ENCODE data around the gene FSTL4.

DNA sequence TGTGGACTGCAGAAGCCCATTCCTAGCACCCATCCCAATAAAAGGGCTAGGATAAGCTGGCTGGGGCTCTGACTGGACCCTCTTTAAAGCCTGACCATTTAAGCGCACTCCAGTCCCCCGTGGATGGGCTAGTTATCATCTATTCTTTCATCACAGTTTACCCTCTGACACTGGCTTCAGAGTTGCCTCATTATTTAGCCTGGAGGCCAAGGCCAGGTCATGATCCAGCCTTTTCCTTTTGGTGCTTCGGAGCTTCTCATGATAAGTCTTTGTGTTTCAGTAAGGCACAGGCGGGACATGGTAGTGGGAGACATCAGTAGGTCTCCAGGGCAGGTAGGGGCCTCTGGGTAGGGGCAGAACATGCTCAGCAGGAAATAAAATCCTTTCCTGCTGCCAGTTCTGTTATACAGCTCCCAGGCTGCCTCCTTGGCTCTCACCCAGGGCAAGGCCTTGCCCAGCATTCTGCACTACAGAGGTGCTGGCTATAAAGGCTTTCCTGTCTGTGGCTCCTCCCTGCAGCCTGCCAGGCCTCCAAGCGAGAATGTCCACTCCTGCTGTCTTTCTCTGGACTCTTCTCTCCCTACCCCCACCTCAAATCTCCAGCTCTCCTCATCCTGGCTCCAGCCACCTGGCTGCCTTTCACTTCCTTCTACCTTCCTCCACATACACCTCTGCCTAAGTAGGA lies 128.8 kb downstream of the FSTL4 start:
- TF ChIP-seq, protein P1, sequence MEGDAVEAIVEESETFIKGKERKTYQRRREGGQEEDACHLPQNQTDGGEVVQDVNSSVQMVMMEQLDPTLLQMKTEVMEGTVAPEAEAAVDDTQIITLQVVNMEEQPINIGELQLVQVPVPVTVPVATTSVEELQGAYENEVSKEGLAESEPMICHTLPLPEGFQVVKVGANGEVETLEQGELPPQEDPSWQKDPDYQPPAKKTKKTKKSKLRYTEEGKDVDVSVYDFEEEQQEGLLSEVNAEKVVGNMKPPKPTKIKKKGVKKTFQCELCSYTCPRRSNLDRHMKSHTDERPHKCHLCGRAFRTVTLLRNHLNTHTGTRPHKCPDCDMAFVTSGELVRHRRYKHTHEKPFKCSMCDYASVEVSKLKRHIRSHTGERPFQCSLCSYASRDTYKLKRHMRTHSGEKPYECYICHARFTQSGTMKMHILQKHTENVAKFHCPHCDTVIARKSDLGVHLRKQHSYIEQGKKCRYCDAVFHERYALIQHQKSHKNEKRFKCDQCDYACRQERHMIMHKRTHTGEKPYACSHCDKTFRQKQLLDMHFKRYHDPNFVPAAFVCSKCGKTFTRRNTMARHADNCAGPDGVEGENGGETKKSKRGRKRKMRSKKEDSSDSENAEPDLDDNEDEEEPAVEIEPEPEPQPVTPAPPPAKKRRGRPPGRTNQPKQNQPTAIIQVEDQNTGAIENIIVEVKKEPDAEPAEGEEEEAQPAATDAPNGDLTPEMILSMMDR (IDR thresholded peaks at IDR 0.05) = no peak
- no peak for TF ChIP-seq POLR2A (IDR thresholded peaks at IDR 0.05)

All from uterus (tissue), 2 donors.